ENCODE results near the gene TNFRSF12A.

- TF ChIP-seq, protein P1, sequence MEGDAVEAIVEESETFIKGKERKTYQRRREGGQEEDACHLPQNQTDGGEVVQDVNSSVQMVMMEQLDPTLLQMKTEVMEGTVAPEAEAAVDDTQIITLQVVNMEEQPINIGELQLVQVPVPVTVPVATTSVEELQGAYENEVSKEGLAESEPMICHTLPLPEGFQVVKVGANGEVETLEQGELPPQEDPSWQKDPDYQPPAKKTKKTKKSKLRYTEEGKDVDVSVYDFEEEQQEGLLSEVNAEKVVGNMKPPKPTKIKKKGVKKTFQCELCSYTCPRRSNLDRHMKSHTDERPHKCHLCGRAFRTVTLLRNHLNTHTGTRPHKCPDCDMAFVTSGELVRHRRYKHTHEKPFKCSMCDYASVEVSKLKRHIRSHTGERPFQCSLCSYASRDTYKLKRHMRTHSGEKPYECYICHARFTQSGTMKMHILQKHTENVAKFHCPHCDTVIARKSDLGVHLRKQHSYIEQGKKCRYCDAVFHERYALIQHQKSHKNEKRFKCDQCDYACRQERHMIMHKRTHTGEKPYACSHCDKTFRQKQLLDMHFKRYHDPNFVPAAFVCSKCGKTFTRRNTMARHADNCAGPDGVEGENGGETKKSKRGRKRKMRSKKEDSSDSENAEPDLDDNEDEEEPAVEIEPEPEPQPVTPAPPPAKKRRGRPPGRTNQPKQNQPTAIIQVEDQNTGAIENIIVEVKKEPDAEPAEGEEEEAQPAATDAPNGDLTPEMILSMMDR (IDR thresholded peaks at IDR 0.05): no peak
- TF ChIP-seq REST (IDR thresholded peaks at IDR 0.05; ENCODE audit: insufficient read depth in 1 of 2, low read depth in 2 of 2, low read length in 1 of 2): no peak
Measured at GRCh38 chr16:3000540-3000939, 19.6 kb upstream of the TNFRSF12A start.
